A549 (cell line): ENCODE results near the gene DOP1A. TPM values are rescaled to one million over a fixed set of nuclear protein-coding genes. Genes with fewer than 3 reads are reported as not detected.

Experiments used
- ATAC-seq, 2 experiments: fragments of 200-7000 bp in 1 of 2; fragments of >200 bp in 1 of 2; cut with Nextera tagmentation in 1 of 2; cut with Tn5 transposase in 1 of 2; 3 replicates each; pipeline versions ENCODE4 v1.8.0 to v1.9.1; 2018 to 2020; ENCODE audit warnings: mild to moderate bottlenecking in 1 of 2, moderate library complexity in 1 of 2
- CTCF ChIA-PET: fragments of 300-600 bp; sonication (Branson Sonifier 250); formaldehyde crosslinking; extraction: SDS; loops from one replicate; lab custom pipeline; 2021; ENCODE audit warnings: antibody characterized with exemption, inconsistent platforms; lab: Yijun Ruan, JAX
- POLR2A ChIA-PET: fragments of 350-600 bp; formaldehyde crosslinking; extraction: SDS; loops from one replicate; lab custom pipeline; 2021; ENCODE audit warnings: antibody characterized with exemption, inconsistent platforms; lab: Yijun Ruan, JAX
- DNase-seq, 2 experiments: peaks; one replicate each; pipeline versions ENCODE4 v3.0.0 to v3.0.0-alpha.2; 2011 to 2016; ENCODE audit warnings: low read depth in 1 of 2, low spot score in 1 of 2
- FAIRE-seq: peaks from 2 replicates; lab custom pipeline; 2011; peaks lifted over from hg19 to GRCh38; lab: Jason Lieb, UNC
- H3K27ac ChIP-seq, 2 experiments: fragments of >200 bp; sonication (Bioruptor Twin); formaldehyde crosslinking; 3 replicates each; pipeline ENCODE4 v1.5.1; 2016 to 2017
- H3K4me1 ChIP-seq: fragments of >200 bp; sonication (Bioruptor Twin); formaldehyde crosslinking; 3 replicates; pipeline ENCODE4 v1.6.1; 2016
- H3K4me2 ChIP-seq: fragments of >200 bp; sonication (Bioruptor Twin); formaldehyde crosslinking; 3 replicates; pipeline ENCODE4 v1.6.1; 2016
- H3K4me3 ChIP-seq: fragments of >200 bp; sonication (Bioruptor Twin); formaldehyde crosslinking; 3 replicates; pipeline ENCODE4 v1.5.1; 2016
- H3K9me3 ChIP-seq: fragments of >200 bp; sonication (Bioruptor Twin); formaldehyde crosslinking; 3 replicates; pipeline ENCODE4 v1.6.1; 2016
- BCL3 ChIP-seq: fragments of >200 bp; sonication (Bioruptor Twin); formaldehyde crosslinking; IDR thresholded peaks from 3 replicates; pipeline ENCODE4 v1.6.1; 2016
- BHLHE40 ChIP-seq: IDR thresholded peaks from 2 replicates; pipeline ENCODE4 v1.6.1; 2012; ENCODE audit warnings: low read depth, low read length, inconsistent platforms
- CBX2 ChIP-seq: fragments of 200-600 bp; sonication (generic); IDR thresholded peaks from 2 replicates; pipeline ENCODE4 v1.6.1; 2016; ENCODE audit warnings: low read depth, mild to moderate bottlenecking, borderline replicate concordance
- EHF ChIP-seq: fragments of 250-450 bp; sonication (Bioruptor Pico); IDR thresholded peaks from 2 replicates; pipeline ENCODE4 v1.5.0; 2020; ENCODE audit warnings: mild to moderate bottlenecking
- ELK1 ChIP-seq: fragments of 150-350 bp; IDR thresholded peaks from 2 replicates; pipeline ENCODE4 v1.6.1; 2014; ENCODE audit warnings: low read depth, mild to moderate bottlenecking, low read length
- ESRRA ChIP-seq: fragments of 150-350 bp; IDR thresholded peaks from 2 replicates; pipeline ENCODE4 v1.6.1; 2014; ENCODE audit warnings: mild to moderate bottlenecking, low read length, borderline replicate concordance
- FOSL2 ChIP-seq, 2 experiments: fragments of 450-650 bp in 1 of 2; fragments of >200 bp in 1 of 2; sonication (Bioruptor Twin) in 1 of 2; formaldehyde crosslinking; IDR thresholded peaks; 2 replicates each; pipeline versions ENCODE4 v1.5.0 to v1.6.1; 2016 to 2020; ENCODE audit warnings: mild to moderate bottlenecking in 1 of 2, moderate library complexity in 1 of 2
- FOXS1 ChIP-seq: fragments of 250-450 bp; sonication (Bioruptor Pico); IDR thresholded peaks from 2 replicates; pipeline ENCODE4 v1.5.0; 2020; ENCODE audit warnings: mild to moderate bottlenecking, moderate library complexity
- HDAC2 ChIP-seq: fragments of 200-600 bp; sonication (generic); IDR thresholded peaks from 2 replicates; pipeline ENCODE4 v1.6.1; 2016
- HES2 ChIP-seq: fragments of >200 bp; sonication (Bioruptor Twin); formaldehyde crosslinking; IDR thresholded peaks from 2 replicates; pipeline ENCODE4 v1.6.1; 2016
- JUNB ChIP-seq: fragments of >200 bp; sonication (Bioruptor Twin); formaldehyde crosslinking; IDR thresholded peaks from 2 replicates; pipeline ENCODE4 v1.6.1; 2016
- MAX ChIP-seq: IDR thresholded peaks from 2 replicates; pipeline ENCODE4 v1.6.1; 2012
- MYC ChIP-seq: IDR thresholded peaks from 2 replicates; pipeline ENCODE4 v1.6.1; 2012; ENCODE audit warnings: mild to moderate bottlenecking, inconsistent platforms, low read length, improper control_type of control experiment, borderline replicate concordance
- POLR2A ChIP-seq: IDR thresholded peaks from 2 replicates; pipeline ENCODE4 v1.6.1; 2012; ENCODE audit warnings: mild to moderate bottlenecking, low read length
- POLR2AphosphoS2 ChIP-seq: conservative IDR thresholded peaks from 2 replicates; pipeline ENCODE4 v1.6.1; 2012; ENCODE audit warnings: low read length, improper control_type of control experiment, inconsistent platforms
- RAD21 ChIP-seq, 2 experiments: fragments of >200 bp in 1 of 2; sonication (Bioruptor Twin) in 1 of 2; formaldehyde crosslinking in 1 of 2; IDR thresholded peaks in 1 of 2; conservative IDR thresholded peaks in 1 of 2; 2 replicates in 1 of 2; 3 replicates in 1 of 2; pipeline ENCODE4 v1.6.1; 2012 to 2018; ENCODE audit warnings: inconsistent platforms in 1 of 2
- RARB ChIP-seq: fragments of 250-450 bp; sonication (Bioruptor Pico); IDR thresholded peaks from 2 replicates; pipeline ENCODE4 v1.8.0; 2021; ENCODE audit warnings: mild to moderate bottlenecking, moderate library complexity
- RCOR1 ChIP-seq: fragments of 150-350 bp; IDR thresholded peaks from 2 replicates; pipeline ENCODE4 v1.6.1; 2014; ENCODE audit warnings: antibody characterized with exemption, low read length, low read depth
- REST ChIP-seq: fragments of 200-600 bp; sonication (generic); IDR thresholded peaks from 2 replicates; pipeline ENCODE4 v1.6.1; 2016; ENCODE audit warnings: antibody characterized with exemption, mild to moderate bottlenecking, moderate library complexity
- SREBF2 ChIP-seq: fragments of 450-650 bp; IDR thresholded peaks from 2 replicates; pipeline ENCODE4 v1.6.1; 2014; ENCODE audit warnings: mild to moderate bottlenecking, moderate library complexity
- ZFP36 ChIP-seq: fragments of 450-650 bp; IDR thresholded peaks from 2 replicates; pipeline ENCODE4 v1.6.1; 2014; ENCODE audit warnings: borderline replicate concordance; ENCODE audit not compliant: partially characterized antibody
- ZSCAN20 ChIP-seq: fragments of 250-450 bp; sonication (Bioruptor Pico); IDR thresholded peaks from 2 replicates; pipeline ENCODE4 v1.8.0; 2022; ENCODE audit warnings: mild to moderate bottlenecking, moderate library complexity
- WGBS: methylation state at CpG from one replicate; pipeline ENCODE4 v1.1.6; 2017; ENCODE audit errors: missing lambda C conversion rate; 5-methylcytosine and 5-hydroxymethylcytosine counted together
- polyA plus RNA-seq, 4 experiments: library from polyadenylated mRNA; depleted of rRNA in 3 of 4; stranded (reverse); fragments of >200 nt; fragmentation: RNase III in 1 of 4; extraction: RNeasy Plus Mini Kit Qiagen cat#74134 plus additional on column Dnase treatment in 1 of 4; gene quantifications; 2 replicates in 3 of 4; 3 replicates in 1 of 4; pipeline ENCODE4 v1.2.3, GENCODE V29; 2011 to 2017

DOP1A gene
- polyA plus RNA-seq, 2 of the 4 experiments (the other 2 are of a cell fraction): 2.2 to 5.9 TPM

GRCh38 chr6:83019741-83020140 is 47.7 kb upstream of the DOP1A start (continued):
- TF ChIP-seq REST (no peak), RCOR1 (no peak)

GRCh38 chr6:83031689-83032088 is 35.8 kb upstream of the DOP1A start:
- no peaks in the 10 kb centered on the region for H3K4me1 ChIP-seq
- 90% methylated on average over 4 of the region's 6 CpGs for WGBS
- no peak overlapping the region for H3K27ac ChIP-seq
- ChIA-PET CTCF (no interaction called here), POLR2A (no interaction called here)
- H3K4me2 ChIP-seq: no peak overlapping the region
- TF ChIP-seq SREBF2 (no peak), ELK1 (no peak), ESRRA (no peak), ZFP36 (peak; percentile 73), ZSCAN20 (CRISPR knock-in tag) (no peak)
- DNase-seq: no peak
- H3K4me3 ChIP-seq: no peak overlapping the region
- no peak for FAIRE-seq
- peaks cover 9% of the 10 kb centered on the region; the same call in 2 of the 3 replicates for H3K9me3 ChIP-seq
- ATAC-seq: no peak

- Histone ChIP-seq H3K4me1 (no peaks in the 10 kb centered on the region), H3K27ac (no peak overlapping the region), H3K9me3 (no peaks in the 10 kb centered on the region), H3K4me3 (no peak overlapping the region), H3K4me2 (no peak overlapping the region)
- no peak for FAIRE-seq
- TF ChIP-seq MAX: no peak
- TF ChIP-seq MYC: no peak
- TF ChIP-seq JUNB: no peak
- no peak for TF ChIP-seq HDAC2
- TF ChIP-seq POLR2A: no peak
- no peak for TF ChIP-seq RAD21 (conservative IDR thresholded peaks at IDR 0.05 in 1 of 2, IDR thresholded peaks at IDR 0.05 in 1 of 2)
- no peak for TF ChIP-seq ZSCAN20 (CRISPR knock-in tag)
- no peak for TF ChIP-seq FOSL2 (IDR thresholded peaks at IDR 0.05)
- no peak for TF ChIP-seq FOSL2 (CRISPR knock-in tag; IDR thresholded peaks at IDR 0.05)
- no peak for TF ChIP-seq FOXS1
- no peak for TF ChIP-seq BCL3
- TF ChIP-seq POLR2AphosphoS2: no peak
- TF ChIP-seq RARB: no peak
- no peak for TF ChIP-seq EHF (CRISPR knock-in tag)
- no peak for TF ChIP-seq HES2
- no peak for TF ChIP-seq CBX2
- TF ChIP-seq BHLHE40: no peak
- no peak for DNase-seq
- WGBS: 85% methylated on average over 2 of the region's 2 CpGs
- POLR2A ChIA-PET: no interaction called here
- CTCF ChIA-PET: interaction anchor here (1.2 to 1.6 kb wide), 2 partner anchors 27 to 29 kb away, joined by 3 to 4 read pairs; partner anchors contain the start of genes DOP1A and UBE3D
- ATAC-seq: no peak
Observed at GRCh38 chr6:83038246-83038645, 29.2 kb upstream of the DOP1A start.
